ENCODE measurements around the gene ARHGAP5. TPM values are rescaled to one million over a fixed set of nuclear protein-coding genes. Genes with fewer than 3 reads are reported as not detected.

The ARHGAP5 gene
- total RNA-seq, 1 experiment from 2014 or later: 66.9 TPM

GRCh38 chr14:32090686-32091085 lies 13.6 kb downstream of the ARHGAP5 start (continued):
- no peak for TF ChIP-seq PREB (CRISPR knock-in tag; IDR thresholded peaks at IDR 0.05; ENCODE audit: borderline replicate concordance)
- TF ChIP-seq ZBTB21 (CRISPR knock-in tag; IDR thresholded peaks at IDR 0.05; ENCODE audit: borderline replicate concordance): no peak
- no peak for TF ChIP-seq MXD4 (CRISPR knock-in tag; IDR thresholded peaks at IDR 0.05; ENCODE audit: borderline replicate concordance)
- no peak for TF ChIP-seq IRF2 (CRISPR knock-in tag; IDR thresholded peaks at IDR 0.05; ENCODE audit: borderline replicate concordance, low read depth)
- TF ChIP-seq PRRX2 (CRISPR knock-in tag; IDR thresholded peaks at IDR 0.05): no peak
- no peak for TF ChIP-seq ARID4B (CRISPR knock-in tag; IDR thresholded peaks at IDR 0.05; ENCODE audit: borderline replicate concordance)
- no peak for TF ChIP-seq E2F1 (CRISPR knock-in tag; IDR thresholded peaks at IDR 0.05)

- Mint-ChIP-seq H3K27ac (no peak overlapping the region), H3K4me3 (no peak overlapping the region), H3K4me1 (no peaks in the 10 kb centered on the region; the same call in 1 of the 2 replicates), H3K9me3 (no peaks in the 10 kb centered on the region), H3K27me3 (ENCODE audit: low read depth) (no peaks in the 10 kb centered on the region), H3K36me3 (no peaks in the 10 kb centered on the region)
- TF ChIP-seq GRHL2 (CRISPR knock-in tag; IDR thresholded peaks at IDR 0.05; ENCODE audit: insufficient replicate concordance, severe bottlenecking): no peak
- no peak for TF ChIP-seq ZBTB21 (CRISPR knock-in tag; IDR thresholded peaks at IDR 0.05; ENCODE audit: borderline replicate concordance)
- no peak for TF ChIP-seq USF1 (CRISPR knock-in tag; IDR thresholded peaks at IDR 0.05)
- no peak for TF ChIP-seq NFE2L1 (CRISPR knock-in tag; IDR thresholded peaks at IDR 0.05)
- TF ChIP-seq ZNF532 (CRISPR knock-in tag; IDR thresholded peaks at IDR 0.05; ENCODE audit: borderline replicate concordance): no peak
- TF ChIP-seq E2F4 (CRISPR knock-in tag; IDR thresholded peaks at IDR 0.05; ENCODE audit: borderline replicate concordance, low read depth): no peak
- TF ChIP-seq ZNF263 (CRISPR knock-in tag; IDR thresholded peaks at IDR 0.05; ENCODE audit: low read depth): no peak
- no peak for TF ChIP-seq CTCF (IDR thresholded peaks at IDR 0.05)
- no peak for TF ChIP-seq NFYB (CRISPR knock-in tag; conservative IDR thresholded peaks at IDR 0.05; ENCODE audit: low read depth)
- TF ChIP-seq E2F1 (CRISPR knock-in tag; IDR thresholded peaks at IDR 0.05): no peak
- no peak for TF ChIP-seq PRRX2 (CRISPR knock-in tag; IDR thresholded peaks at IDR 0.05)
- TF ChIP-seq JUN (CRISPR knock-in tag; IDR thresholded peaks at IDR 0.05): no peak
- ATAC-seq (no peak), DNase-seq (ENCODE audit: low spot score) (no peak)
- CTCF ChIA-PET: no interaction called here
- POLR2A ChIA-PET: no interaction called here
Observed at GRCh38 chr14:32099473-32099872, 22.4 kb downstream of the ARHGAP5 start.
